GM12878 (cell line): ENCODE measurements around the gene ATXN3.

Experiments used
- ESRRA ChIP-seq: IDR thresholded peaks from 2 replicates; pipeline ENCODE4 v1.6.1; 2012; ENCODE audit warnings: mild to moderate bottlenecking, low read length, improper control_type of control experiment
- EZH2 ChIP-seq: IDR thresholded peaks from 2 replicates; pipeline ENCODE4 v1.6.1; 2012; ENCODE audit warnings: low read depth, mild to moderate bottlenecking, control low read depth, inconsistent platforms, low read length, borderline replicate concordance; ENCODE audit not compliant: control insufficient read depth
- FOXK2 ChIP-seq: fragments of 450-650 bp; IDR thresholded peaks from 2 replicates; pipeline ENCODE4 v1.6.1; 2017; ENCODE audit warnings: mild to moderate bottlenecking, moderate library complexity
- POLR2AphosphoS5 ChIP-seq: IDR thresholded peaks from 2 replicates; pipeline ENCODE4 v1.6.1; 2011; ENCODE audit warnings: mild to moderate bottlenecking, low read length, inconsistent platforms
- SREBF2 ChIP-seq: IDR thresholded peaks from 2 replicates; pipeline ENCODE4 v1.6.1; 2012; ENCODE audit warnings: mild to moderate bottlenecking, low read length
- STAT1 ChIP-seq: fragments of 450-650 bp; conservative IDR thresholded peaks from 2 replicates; pipeline ENCODE4 v1.6.1; 2014; ENCODE audit warnings: antibody characterized with exemption, mild to moderate bottlenecking
- TCF7 ChIP-seq: IDR thresholded peaks from 2 replicates; pipeline ENCODE4 v1.6.1; 2014; ENCODE audit warnings: antibody characterized with exemption, borderline replicate concordance
- ZNF384 ChIP-seq: IDR thresholded peaks from 2 replicates; pipeline ENCODE4 v1.6.1; 2012; ENCODE audit warnings: low read depth, mild to moderate bottlenecking, low read length, improper control_type of control experiment, borderline replicate concordance
- ZSCAN29 ChIP-seq: fragments of 450-650 bp; IDR thresholded peaks from 2 replicates; pipeline ENCODE4 v1.6.1; 2017; ENCODE audit warnings: mild to moderate bottlenecking, moderate library complexity
- TF ChIP-seq, protein P1 (sequence below), 3 experiments: IDR thresholded peaks in 2 of 3; conservative IDR thresholded peaks in 1 of 3; 2 replicates each; pipeline ENCODE4 v1.5.1; 2011; ENCODE audit warnings: low read depth in 3 of 3, low read length in 3 of 3, mild to moderate bottlenecking in 3 of 3, control low read depth in 2 of 3, moderate library complexity in 2 of 3, inconsistent platforms in 1 of 3, mixed read lengths in 1 of 3; ENCODE audit not compliant: control insufficient read depth in 2 of 3, insufficient read depth in 1 of 3; ENCODE audit errors: extremely low read depth in 1 of 3
- TF ChIP-seq, protein P2 (sequence below): IDR thresholded peaks from 2 replicates; pipeline ENCODE4 v1.6.1; 2012; ENCODE audit warnings: mild to moderate bottlenecking, low read depth, low read length

DNA sequence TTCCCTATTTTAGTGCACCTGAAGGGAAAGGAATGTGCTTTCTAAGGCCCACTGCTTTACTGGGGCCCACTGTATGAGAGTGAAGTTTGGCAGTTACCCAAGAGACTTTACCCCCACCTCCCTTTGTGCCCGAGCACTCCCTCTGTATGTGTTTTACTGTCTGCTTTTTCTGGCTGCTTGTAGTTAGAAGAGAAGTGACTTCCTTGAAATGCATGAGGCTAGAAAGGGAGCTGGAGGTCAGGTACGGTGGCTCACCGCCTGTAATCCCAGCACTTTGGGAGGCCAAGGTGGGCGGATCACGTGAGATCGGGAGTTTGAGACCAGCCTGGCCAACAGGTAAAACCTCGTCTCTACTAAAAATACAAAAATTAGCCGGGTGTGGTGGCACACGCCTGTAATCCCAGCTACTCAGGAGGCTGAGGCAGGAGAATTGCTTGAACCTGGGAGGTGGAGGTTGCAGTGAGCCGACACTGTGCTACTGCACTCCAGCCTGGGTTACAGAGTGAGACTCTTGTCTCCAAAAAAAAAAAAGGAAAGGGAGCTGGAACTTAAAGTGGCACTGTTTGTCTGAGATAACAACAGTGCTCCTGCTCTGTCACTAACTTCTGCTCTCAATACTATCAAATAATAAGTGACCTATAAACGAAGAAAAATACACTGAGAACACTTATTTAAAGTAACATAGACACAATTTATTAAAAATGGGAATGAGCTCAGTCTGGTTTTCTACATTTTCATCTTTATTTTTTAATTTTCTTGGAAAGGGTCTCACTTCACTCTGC lies 72.3 kb downstream of the ATXN3 start:
- TF ChIP-seq, protein P1, sequence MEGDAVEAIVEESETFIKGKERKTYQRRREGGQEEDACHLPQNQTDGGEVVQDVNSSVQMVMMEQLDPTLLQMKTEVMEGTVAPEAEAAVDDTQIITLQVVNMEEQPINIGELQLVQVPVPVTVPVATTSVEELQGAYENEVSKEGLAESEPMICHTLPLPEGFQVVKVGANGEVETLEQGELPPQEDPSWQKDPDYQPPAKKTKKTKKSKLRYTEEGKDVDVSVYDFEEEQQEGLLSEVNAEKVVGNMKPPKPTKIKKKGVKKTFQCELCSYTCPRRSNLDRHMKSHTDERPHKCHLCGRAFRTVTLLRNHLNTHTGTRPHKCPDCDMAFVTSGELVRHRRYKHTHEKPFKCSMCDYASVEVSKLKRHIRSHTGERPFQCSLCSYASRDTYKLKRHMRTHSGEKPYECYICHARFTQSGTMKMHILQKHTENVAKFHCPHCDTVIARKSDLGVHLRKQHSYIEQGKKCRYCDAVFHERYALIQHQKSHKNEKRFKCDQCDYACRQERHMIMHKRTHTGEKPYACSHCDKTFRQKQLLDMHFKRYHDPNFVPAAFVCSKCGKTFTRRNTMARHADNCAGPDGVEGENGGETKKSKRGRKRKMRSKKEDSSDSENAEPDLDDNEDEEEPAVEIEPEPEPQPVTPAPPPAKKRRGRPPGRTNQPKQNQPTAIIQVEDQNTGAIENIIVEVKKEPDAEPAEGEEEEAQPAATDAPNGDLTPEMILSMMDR (IDR thresholded peaks at IDR 0.05 in 2 of 3, conservative IDR thresholded peaks at IDR 0.05 in 1 of 3; ENCODE audit: control insufficient read depth in 2 of 3, extremely low read depth in 1 of 3, insufficient read depth in 1 of 3, low read depth in 3 of 3, low read length in 3 of 3) = no peak
- TF ChIP-seq ZNF384 (no peak), POLR2AphosphoS5 (no peak), ESRRA (no peak), SREBF2 (no peak), ZSCAN29 (no peak), FOXK2 (no peak), STAT1 (no peak), EZH2 (no peak), TCF7 (no peak)
- TF ChIP-seq, protein P2, sequence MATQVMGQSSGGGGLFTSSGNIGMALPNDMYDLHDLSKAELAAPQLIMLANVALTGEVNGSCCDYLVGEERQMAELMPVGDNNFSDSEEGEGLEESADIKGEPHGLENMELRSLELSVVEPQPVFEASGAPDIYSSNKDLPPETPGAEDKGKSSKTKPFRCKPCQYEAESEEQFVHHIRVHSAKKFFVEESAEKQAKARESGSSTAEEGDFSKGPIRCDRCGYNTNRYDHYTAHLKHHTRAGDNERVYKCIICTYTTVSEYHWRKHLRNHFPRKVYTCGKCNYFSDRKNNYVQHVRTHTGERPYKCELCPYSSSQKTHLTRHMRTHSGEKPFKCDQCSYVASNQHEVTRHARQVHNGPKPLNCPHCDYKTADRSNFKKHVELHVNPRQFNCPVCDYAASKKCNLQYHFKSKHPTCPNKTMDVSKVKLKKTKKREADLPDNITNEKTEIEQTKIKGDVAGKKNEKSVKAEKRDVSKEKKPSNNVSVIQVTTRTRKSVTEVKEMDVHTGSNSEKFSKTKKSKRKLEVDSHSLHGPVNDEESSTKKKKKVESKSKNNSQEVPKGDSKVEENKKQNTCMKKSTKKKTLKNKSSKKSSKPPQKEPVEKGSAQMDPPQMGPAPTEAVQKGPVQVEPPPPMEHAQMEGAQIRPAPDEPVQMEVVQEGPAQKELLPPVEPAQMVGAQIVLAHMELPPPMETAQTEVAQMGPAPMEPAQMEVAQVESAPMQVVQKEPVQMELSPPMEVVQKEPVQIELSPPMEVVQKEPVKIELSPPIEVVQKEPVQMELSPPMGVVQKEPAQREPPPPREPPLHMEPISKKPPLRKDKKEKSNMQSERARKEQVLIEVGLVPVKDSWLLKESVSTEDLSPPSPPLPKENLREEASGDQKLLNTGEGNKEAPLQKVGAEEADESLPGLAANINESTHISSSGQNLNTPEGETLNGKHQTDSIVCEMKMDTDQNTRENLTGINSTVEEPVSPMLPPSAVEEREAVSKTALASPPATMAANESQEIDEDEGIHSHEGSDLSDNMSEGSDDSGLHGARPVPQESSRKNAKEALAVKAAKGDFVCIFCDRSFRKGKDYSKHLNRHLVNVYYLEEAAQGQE = no peak
